ENCODE results near the gene PLXND1.

GRCh38 chr3:129560269-129560787, 46.1 kb downstream of the PLXND1 start:
- no peak for TF ChIP-seq CTCF (IDR thresholded peaks at IDR 0.05)
- TF ChIP-seq POLR2A (IDR thresholded peaks at IDR 0.05): no peak
